Kidney (tissue), 14 donors: ENCODE results near the gene CRTC2. TPM values are rescaled to one million over a fixed set of nuclear protein-coding genes. Genes with fewer than 3 reads are reported as not detected.
"Not testable (repeated sequence)": the region's sequence is repeated elsewhere in the genome, so short reads cannot be mapped to it uniquely, and the experiment has no call there.

ENCODE experiments used
- DNase-seq, 5 donors: peaks; one replicate each; pipeline ENCODE4 v3.0.0-alpha.2; 2013 to 2020
- FAIRE-seq: peaks from 2 replicates; lab custom pipeline; 2012; peaks lifted over from hg19 to GRCh38; lab: Jason Lieb, UNC
- H3K27ac ChIP-seq, 2 donors: one replicate each; pipeline ENCODE4 v1.7.0; 2013; ENCODE audit warnings: low read depth in 2 of 2, low read length in 2 of 2, inconsistent platforms in 1 of 2
- H3K27me3 ChIP-seq: one replicate; pipeline ENCODE4 v1.7.1; 2013; ENCODE audit warnings: low read length, inconsistent platforms; ENCODE audit not compliant: control insufficient read depth, insufficient read depth
- H3K36me3 ChIP-seq, 3 donors: one replicate each; pipeline versions ENCODE4 v1.7.0 to v1.7.1; 2013; ENCODE audit warnings: low read length in 3 of 3, control low read depth in 1 of 3, inconsistent platforms in 1 of 3; ENCODE audit not compliant: insufficient read depth in 3 of 3, control insufficient read depth in 2 of 3
- H3K4me1 ChIP-seq, 3 donors: one replicate each; pipeline versions ENCODE4 v1.7.0 to v1.7.1; 2013; ENCODE audit warnings: low read length in 3 of 3, inconsistent platforms in 1 of 3, low read depth in 1 of 3; ENCODE audit not compliant: control insufficient read depth in 2 of 3, insufficient read depth in 2 of 3
- H3K4me3 ChIP-seq, 3 donors: one replicate each; pipeline versions ENCODE4 v1.7.0 to v1.8.1; 2013; ENCODE audit warnings: low read length in 3 of 3, control low read depth in 1 of 3, inconsistent platforms in 1 of 3
- H3K9ac ChIP-seq, 3 donors: one replicate each; pipeline versions ENCODE4 v1.7.0 to v1.7.1; 2013; ENCODE audit warnings: low read length in 3 of 3, control low read depth in 1 of 3, inconsistent platforms in 1 of 3
- H3K9me3 ChIP-seq, 3 donors: one replicate each; pipeline versions ENCODE4 v1.7.0 to v1.7.1; 2013; ENCODE audit warnings: low read length in 3 of 3, control low read depth in 1 of 3, inconsistent platforms in 1 of 3; ENCODE audit not compliant: control insufficient read depth in 2 of 3, insufficient read depth in 1 of 3
- intact Hi-C: fragments of 100-400 bp; cut with DNase I; formaldehyde crosslinking; loops from one replicate; pipeline ENCODE4 v1.11.1; 2022
- polyA plus RNA-seq: library from polyadenylated mRNA; stranded (reverse); fragments of 350-450 nt; fragmentation: Illumina TruSeq; extraction: RNeasy Lipid Tissue Mini Kit (QIAGEN cat#74804); gene quantifications from one replicate; pipeline ENCODE4 v1.2.3, GENCODE V29; 2014; ENCODE audit warnings: low read depth, low replicate concordance; ENCODE audit not compliant: insufficient read depth
- total RNA-seq: library from RNA; stranded (reverse); fragmentation: NEBNext Ultra II Directional; extraction: Animal tissue kit (Norgen Biotek cat#: 25700); gene quantifications from one replicate; pipeline ENCODE4 v1.2.1, GENCODE V29; 2021
- TF ChIP-seq, protein P1 (sequence below): IDR thresholded peaks from 3 replicates; pipeline ENCODE4 v1.5.1; 2012; ENCODE audit warnings: mild to moderate bottlenecking, moderate library complexity, borderline replicate concordance; ENCODE audit not compliant: insufficient read depth; ENCODE audit errors: extremely low read depth
- donor health status: control.
- donor health status: control.
- donor health status: control.
- donor health status: control.
- donor health status: control.
- donor health status: DM: yes; HTN: yes; CAD: no.
- donor health status: Normal renal cell carcinoma (clear cell type).

CRTC2 gene
- total and polyA plus RNA-seq, 2 donors from 2014 or later = 28.6 to 44.8 TPM

DNA sequence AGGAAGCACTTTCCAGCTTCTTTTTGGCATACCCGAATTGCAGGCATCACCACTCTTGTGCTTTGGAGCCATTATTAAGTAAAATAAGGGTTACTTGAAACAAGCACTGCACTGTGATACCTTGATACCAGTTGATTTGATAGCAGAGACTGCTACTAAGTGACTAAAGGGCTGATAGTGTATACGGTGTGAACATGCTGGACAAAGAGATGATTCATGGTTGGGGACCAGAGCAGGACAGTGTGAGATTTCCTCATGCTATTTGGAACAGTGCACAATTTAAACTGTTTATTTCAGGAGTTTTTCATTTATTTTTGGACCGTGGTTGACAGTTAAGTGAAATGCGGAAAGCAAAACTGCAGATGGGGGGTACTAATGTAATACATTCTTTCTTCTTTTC, 42.0 kb upstream of the CRTC2 start:
- Histone ChIP-seq H3K27me3 (no peaks in the 10 kb centered on the region), H3K4me3 (no peak overlapping the region), H3K27ac (no peak overlapping the region), H3K9ac (no peak overlapping the region), H3K4me1 (peaks cover 0 to 5% (median 2%) of the 10 kb centered on the region in 3 donors), H3K36me3 (no peaks in the 10 kb centered on the region), H3K9me3 (no peaks in the 10 kb centered on the region)
- DNase-seq (no peak), FAIRE-seq (no peak)
- intact Hi-C loops = no loop called here
- TF ChIP-seq, protein P1, sequence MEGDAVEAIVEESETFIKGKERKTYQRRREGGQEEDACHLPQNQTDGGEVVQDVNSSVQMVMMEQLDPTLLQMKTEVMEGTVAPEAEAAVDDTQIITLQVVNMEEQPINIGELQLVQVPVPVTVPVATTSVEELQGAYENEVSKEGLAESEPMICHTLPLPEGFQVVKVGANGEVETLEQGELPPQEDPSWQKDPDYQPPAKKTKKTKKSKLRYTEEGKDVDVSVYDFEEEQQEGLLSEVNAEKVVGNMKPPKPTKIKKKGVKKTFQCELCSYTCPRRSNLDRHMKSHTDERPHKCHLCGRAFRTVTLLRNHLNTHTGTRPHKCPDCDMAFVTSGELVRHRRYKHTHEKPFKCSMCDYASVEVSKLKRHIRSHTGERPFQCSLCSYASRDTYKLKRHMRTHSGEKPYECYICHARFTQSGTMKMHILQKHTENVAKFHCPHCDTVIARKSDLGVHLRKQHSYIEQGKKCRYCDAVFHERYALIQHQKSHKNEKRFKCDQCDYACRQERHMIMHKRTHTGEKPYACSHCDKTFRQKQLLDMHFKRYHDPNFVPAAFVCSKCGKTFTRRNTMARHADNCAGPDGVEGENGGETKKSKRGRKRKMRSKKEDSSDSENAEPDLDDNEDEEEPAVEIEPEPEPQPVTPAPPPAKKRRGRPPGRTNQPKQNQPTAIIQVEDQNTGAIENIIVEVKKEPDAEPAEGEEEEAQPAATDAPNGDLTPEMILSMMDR = no peak

DNA sequence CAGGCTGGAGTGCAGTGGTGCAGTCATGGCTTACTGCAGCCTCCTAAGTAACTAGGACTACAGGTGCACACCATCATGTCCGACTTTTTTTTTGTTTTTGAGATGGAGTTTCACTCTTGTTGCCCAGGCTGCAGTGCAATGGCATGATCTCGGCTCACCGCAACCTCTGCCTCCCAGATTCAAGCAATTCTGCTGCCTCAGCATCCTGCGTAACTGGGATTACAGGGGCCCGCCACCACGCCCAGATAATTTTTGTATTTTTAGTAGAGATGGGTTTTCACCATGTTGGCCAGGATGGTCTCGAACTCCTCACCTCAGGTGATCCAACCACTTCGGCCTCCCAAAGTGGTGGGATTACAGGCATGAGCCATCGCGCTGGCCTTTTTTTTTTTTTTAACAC, 38.5 kb upstream of the CRTC2 start:
- H3K4me3 ChIP-seq, FAIRE-seq, H3K9me3 ChIP-seq, H3K27ac ChIP-seq, H3K27me3 ChIP-seq, DNase-seq, intact Hi-C loops, H3K9ac ChIP-seq: not testable (repeated sequence)
- peaks cover 6 to 14% (median 6%) of the 10 kb centered on the region in 3 donors for H3K36me3 ChIP-seq
- peaks cover 2 to 14% (median 7%) of the 10 kb centered on the region in 3 donors for H3K4me1 ChIP-seq

DNA sequence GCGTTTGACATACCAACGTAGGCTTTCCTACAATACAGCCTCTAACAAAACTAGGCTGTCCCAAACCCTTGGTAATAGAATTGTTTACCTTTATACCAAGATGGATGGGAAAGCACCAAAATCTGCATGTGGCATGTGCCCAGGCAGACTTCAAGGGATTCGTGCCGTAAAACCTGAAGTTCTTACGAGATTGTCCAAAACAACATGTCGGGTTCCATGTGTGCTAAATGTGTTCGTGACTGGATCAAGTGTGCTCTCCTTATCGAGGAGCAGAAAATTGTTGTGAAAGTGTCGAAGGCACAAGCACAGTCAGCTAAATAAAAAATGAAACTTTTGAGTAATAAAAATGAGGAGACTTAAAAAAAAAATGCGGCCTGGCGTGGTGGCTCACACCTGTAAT, 37.2 kb upstream of the CRTC2 start:
- DNase-seq = no peak
- no peak for FAIRE-seq
- no peaks in the 10 kb centered on the region for H3K27me3 ChIP-seq
- intact Hi-C loops = no loop called here
- no peak overlapping the region for H3K4me3 ChIP-seq
- H3K36me3 ChIP-seq = peaks cover 6 to 16% (median 6%) of the 10 kb centered on the region in 3 donors
- H3K9ac ChIP-seq = no peak overlapping the region
- peaks cover 6 to 15% (median 11%) of the 10 kb centered on the region in 3 donors for H3K4me1 ChIP-seq
- TF ChIP-seq, protein P1 = no peak
- H3K9me3 ChIP-seq = no peaks in the 10 kb centered on the region
- H3K27ac ChIP-seq = no peak overlapping the region

DNA sequence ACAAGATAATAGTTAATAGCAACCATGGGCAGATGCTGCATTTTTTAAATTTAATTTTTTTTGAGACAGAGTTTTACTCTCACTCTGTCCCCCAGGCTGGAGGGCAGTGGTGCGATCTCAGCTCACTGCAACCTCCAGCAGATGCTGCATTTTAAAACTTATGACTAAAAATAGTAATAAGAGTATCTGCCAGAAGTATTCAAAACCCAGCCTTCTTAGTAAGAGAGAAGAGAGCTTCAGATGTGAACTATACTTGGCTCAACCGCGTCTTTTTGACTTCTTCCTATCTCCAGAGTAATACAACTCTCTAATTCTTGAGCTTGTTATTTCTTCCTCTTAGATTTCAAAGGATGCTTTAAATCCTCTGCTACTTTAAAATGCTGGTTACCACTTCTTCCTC, 36.8 kb upstream of the CRTC2 start:
- TF ChIP-seq, protein P1 = no peak
- FAIRE-seq = no peak
- H3K27me3 ChIP-seq = no peaks in the 10 kb centered on the region
- no peak overlapping the region for H3K4me3 ChIP-seq
- H3K9me3 ChIP-seq = no peaks in the 10 kb centered on the region
- no peak for DNase-seq
- intact Hi-C loops = no loop called here
- peaks cover 6 to 15% (median 11%) of the 10 kb centered on the region in 3 donors for H3K4me1 ChIP-seq
- no peak overlapping the region for H3K9ac ChIP-seq
- no peak overlapping the region for H3K27ac ChIP-seq
- peaks cover 6 to 16% (median 6%) of the 10 kb centered on the region in 3 donors for H3K36me3 ChIP-seq
